Activated T-helper 9 cell treated with anti-CD3 and anti-CD28 coated beads, Interleukin-2, amount 50 U/mL, for 16 hours (primary cell): ENCODE measurements around the gene NEUROG2.
"Not testable (repeated sequence)": the region's sequence is repeated elsewhere in the genome, so short reads cannot be mapped to it uniquely, and the experiment has no call there.

Source experiments
- DNase-seq: peaks from one replicate; pipeline ENCODE4 v3.0.0-alpha.2; 2020; ENCODE audit warnings: low read depth

Gene NEUROG2

GRCh38 chr4:112516066-112516470, at the start of gene NEUROG2:
Gene NEUROG2, minus strand, starts transcription at chr4:112516180. Its CDS starts 705 bp downstream, at chr4:112515475.
- DNase-seq: no peak

DNA sequence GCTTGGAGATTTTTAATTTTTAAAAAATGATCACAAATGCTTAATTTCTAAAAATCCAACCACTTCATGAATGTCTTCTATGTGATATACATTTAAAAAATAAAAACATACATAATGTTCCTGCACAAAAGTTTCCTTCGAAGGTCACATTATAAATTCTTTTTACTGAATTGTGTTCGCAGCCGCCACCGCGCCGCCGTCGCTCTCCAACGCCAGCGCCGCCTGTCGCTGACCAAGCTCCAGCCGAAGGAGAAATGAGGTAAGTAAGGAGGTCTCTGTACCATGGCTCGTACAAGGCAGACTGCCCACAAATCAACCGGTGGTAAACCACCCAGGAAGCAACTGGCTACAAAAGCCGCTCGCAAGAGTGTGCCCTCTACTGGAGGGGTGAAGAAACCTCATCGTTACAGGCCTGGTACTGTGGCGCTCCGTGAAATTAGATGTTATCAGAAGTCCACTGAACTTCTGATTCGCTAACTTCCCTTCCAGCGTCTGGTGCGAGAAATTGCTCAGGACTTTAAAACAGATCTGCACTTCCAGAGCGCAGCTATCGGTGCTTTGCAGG, 48.8 kb upstream of the NEUROG2 start:
- no peak for DNase-seq

- DNase-seq: no peak
Observed at GRCh38 chr4:112563431-112564200, 47.6 kb upstream of the NEUROG2 start.

- no peak for DNase-seq
Observed at GRCh38 chr4:112562254-112562879, 46.4 kb upstream of the NEUROG2 start.

DNA sequence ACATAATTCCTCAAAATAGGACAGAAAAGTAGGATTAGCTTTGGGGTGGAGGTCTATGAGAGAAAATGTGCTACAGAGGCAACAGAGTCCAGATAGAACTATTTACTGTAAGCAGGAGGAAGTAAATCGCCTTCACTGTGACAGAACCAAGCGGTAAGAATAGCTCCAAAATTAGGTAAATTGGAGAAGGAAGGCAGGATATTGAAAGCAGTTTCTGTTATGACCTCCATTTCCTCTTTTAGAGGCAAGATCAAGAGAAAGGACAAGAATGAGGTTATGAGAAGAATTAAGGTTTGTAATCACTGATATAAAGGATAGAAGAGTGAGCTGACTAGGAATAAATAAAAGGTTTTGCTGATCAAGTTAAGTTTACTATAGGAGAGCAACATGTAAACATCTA, 44.1 kb upstream of the NEUROG2 start:
- DNase-seq: no peak

- no peak for DNase-seq
Observed at GRCh38 chr4:112559053-112559452, 43.1 kb upstream of the NEUROG2 start.

DNA sequence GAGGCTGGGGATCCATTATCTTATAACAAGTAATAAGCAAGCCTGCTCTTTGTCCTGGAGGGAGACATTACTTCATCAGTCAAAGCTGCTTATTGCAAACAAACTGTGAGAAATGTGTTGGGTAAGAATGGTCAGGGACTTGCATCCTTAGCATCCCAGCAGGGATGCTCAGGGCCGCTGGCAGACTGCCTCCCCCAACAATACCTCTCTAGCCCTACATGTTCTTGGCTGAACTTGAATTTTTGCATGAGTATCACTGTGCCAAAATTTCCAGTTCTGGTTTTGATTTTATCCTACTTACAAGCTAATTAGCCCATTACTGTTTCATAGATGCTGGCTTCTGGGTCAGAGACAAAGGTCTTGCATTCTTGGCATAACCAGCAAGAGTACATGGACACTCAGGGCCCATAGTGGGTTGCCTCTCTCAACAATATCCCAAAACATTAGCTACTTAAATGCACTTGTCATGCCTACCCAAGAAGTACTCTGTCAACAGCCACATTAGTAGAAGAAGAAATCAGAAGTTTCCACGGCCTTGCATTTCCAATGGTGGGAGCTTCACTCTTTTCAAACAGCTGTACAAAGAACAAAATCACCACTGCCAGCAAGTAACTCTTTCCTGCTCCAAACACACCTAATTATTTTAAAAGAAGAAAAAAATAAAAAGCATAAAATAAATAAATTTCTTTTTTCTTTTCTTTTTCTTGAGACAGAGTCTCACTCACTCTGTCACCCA, 41.9 kb upstream of the NEUROG2 start:
- DNase-seq: no peak

DNA sequence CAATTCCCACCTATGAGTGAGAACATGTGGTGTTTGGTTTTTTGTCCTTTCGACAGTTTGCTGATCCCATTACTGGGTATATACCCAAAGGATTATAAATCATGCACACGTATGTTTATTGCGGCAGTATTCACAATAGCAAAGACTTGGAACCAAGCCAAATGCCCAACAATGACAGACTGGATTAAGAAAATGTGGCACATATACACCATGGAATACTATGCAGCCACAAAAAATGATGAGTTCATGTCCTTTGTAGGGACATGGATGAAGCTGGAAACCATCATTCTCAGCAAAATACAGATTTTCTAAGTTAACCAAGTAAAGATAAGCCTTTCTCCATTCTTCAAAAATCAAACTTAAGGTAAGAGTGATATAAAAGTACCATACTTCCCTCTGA, 38.3 kb upstream of the NEUROG2 start:
- not testable (repeated sequence) for DNase-seq

DNA sequence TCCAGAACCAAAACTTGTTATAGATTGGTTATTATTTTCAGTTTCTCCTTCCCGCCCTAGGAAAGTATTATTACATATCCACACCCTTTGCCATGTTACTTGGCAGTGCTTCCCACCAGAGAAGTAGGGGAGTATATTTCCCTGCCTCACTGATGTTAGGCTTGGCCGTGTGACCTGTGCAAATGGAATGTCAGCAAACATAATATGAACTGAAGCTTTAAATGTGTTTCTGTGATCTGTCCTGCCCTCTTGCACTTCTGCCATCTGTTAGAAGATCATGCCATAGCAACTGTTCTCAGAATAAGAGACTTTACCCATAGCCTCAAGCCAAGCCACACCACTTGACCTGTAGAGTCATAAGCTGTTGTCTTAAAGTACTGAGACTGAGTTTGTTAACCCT, 36.7 kb upstream of the NEUROG2 start:
- no peak for DNase-seq

DNA sequence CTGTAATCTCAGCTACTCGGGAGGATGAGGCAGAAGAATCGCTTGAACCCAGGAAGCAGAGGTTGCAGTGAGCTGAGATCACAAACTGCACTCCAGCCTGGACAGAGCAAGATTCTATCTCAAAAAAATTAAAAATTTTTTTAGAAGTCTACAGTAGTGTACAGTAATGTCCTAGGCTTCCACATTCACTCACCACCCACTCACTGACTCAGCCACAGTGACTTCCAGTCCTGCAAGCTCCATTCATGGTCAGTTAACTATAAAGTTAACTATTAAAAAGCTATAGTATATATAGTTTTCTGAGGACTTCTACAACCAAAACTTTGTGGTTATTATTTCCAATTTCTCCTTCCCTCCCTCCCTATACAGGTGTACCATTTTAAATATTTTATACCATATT, 34.7 kb upstream of the NEUROG2 start:
- no peak for DNase-seq

DNA sequence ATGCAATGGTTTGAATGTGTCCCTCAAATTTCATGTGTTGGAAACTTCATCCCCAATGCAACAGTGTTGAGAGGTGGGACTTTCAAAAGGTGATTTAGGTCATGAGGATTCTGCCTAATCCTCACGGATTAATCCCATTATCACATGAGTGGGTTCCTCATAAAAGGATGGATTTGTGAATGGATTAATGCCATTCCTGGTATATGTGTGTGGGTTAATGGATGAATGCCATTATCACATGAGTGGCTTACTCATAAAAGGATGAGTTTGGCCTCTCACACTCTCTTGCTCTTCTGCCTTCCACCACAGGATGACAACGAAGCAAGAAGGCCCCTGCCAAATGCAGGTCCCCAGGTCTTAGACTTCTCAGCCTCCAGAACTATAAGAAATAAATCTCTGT, 30.5 kb upstream of the NEUROG2 start:
- no peak for DNase-seq

DNA sequence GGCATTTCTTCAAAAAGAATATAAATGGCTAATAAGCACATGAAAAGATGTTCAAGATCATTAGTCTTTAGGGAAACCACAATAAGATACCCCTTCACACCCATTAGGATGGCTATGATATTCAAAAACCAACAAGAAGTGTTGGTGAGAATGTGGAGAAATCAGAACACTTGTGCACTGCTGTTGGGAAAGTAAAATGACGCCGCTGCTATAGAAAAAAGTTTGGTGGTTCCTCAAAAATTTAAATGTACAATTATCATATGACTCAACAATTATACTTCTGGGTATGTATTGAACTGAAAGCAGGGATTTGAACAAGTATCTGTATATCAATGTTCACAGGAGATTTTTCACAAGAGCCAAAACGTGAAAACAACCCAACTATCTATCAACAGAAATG, 29.4 kb upstream of the NEUROG2 start:
- DNase-seq: no peak

GRCh38 chr4:112540695-112541094, 24.7 kb upstream of the NEUROG2 start:
- DNase-seq: no peak

GRCh38 chr4:112536123-112536522, 20.1 kb upstream of the NEUROG2 start:
- no peak for DNase-seq

GRCh38 chr4:112532267-112532666, 16.3 kb upstream of the NEUROG2 start:
- DNase-seq: no peak

GRCh38 chr4:112531146-112531545, 15.2 kb upstream of the NEUROG2 start:
- no peak for DNase-seq

DNA sequence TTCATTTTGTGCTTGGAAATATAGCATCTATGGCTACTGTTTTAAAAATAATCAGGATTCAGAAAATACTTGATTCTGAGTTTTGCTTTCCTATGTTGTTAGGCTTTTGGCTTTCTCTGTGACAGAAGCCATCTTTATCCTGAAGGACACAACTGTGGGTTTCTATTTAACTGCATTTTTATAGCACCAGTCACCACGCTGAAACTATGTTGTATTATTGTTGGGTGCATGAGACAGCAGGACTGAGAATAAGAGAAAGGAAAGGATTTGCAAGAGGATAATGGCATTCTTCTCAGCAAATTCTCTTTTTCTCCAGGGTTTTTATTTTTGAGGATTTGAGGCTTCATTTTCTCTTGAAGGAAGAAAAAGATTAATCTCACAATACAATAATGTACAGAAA, 10.1 kb upstream of the NEUROG2 start:
- DNase-seq: no peak

DNA sequence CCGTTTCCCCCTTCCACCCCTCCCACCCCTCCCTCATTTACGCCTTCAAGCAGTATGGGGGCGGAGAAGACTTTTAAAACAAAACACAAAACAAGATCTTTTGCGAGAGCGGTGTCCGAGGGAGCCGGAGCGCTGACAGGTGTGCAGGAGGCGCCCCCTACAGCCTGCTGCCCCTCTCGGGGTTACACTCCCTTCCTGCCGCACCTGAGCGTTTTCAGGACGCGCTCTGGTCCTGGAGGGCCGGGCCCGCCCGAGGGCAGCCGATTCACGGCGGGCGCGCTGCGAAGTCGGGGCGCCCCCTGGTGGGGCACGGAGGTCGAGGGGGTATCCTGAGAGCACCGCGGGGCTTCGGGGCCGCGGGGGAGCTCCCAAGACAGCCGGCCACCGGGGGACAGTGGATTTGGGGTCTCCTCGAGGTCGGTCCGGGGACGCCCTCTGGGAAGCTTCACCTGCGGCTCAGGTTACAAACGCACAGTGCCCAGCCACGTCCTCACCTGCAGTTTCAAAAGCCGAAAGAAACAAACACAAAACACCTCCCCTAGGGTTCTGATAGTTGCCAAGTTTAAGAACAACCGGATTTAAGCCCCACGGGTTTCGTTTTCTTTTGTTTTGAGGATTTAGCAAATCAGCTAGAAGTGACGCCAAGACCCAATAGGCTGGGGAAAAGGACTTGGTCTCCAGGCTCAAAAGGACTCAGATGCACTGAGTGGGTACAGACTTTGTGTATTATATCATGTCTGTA, 8.0 kb upstream of the NEUROG2 start:
- DNase-seq: peak; percentile 69

GRCh38 chr4:112523008-112523721, 7.2 kb upstream of the NEUROG2 start:
- DNase-seq: peak; percentile 32

DNA sequence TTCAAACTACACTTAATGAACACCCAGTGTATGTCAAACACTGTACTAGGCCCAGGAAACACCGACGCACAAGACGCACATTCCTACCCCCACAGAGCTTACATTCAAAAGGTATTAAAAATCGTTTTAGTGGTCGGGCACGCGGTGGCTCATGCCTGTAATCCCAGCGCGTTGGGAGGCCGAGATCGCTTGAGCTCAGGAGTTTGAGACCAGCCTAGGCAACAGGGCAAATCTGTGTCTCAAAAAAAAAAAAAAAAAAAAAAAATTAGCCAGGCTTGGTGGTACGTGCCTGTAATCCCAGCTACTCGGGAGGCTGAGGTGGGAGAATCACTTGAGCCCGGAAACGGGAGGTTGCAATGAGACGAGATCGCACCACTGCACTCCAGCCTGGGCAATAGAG, 6.5 kb upstream of the NEUROG2 start:
- DNase-seq: not testable (repeated sequence)
